GM12891 (cell line): ENCODE data around the gene GALNT13.

Experiments
- PAX5 ChIP-seq: IDR thresholded peaks from 2 replicates; pipeline ENCODE4 v1.6.1; 2011; ENCODE audit warnings: low read length, moderate library complexity, mild to moderate bottlenecking; ENCODE audit not compliant: insufficient read depth, severe bottlenecking
- POLR2A ChIP-seq: IDR thresholded peaks from 2 replicates; pipeline ENCODE4 v1.6.1; 2011; ENCODE audit warnings: low read depth, low read length, control low read depth
- POLR2AphosphoS5 ChIP-seq: IDR thresholded peaks from 2 replicates; pipeline ENCODE4 v1.6.1; 2011; ENCODE audit warnings: low read depth, low read length, control low read depth
- POU2F2 ChIP-seq: IDR thresholded peaks from 2 replicates; pipeline ENCODE4 v1.6.1; 2011; ENCODE audit warnings: low read depth, mild to moderate bottlenecking, control low read depth, low read length, moderate library complexity
- SPI1 ChIP-seq: IDR thresholded peaks from 2 replicates; pipeline ENCODE4 v1.6.1; 2011; ENCODE audit warnings: low read depth, low read length, control low read depth
- TAF1 ChIP-seq: IDR thresholded peaks from 2 replicates; pipeline ENCODE4 v1.6.1; 2011; ENCODE audit warnings: low read depth, low read length, control low read depth

GRCh38 chr2:154291927-154292326 is 420.2 kb downstream of the GALNT13 start:
- TF ChIP-seq POLR2AphosphoS5 = no peak
- TF ChIP-seq POLR2A = no peak
- TF ChIP-seq POU2F2 = no peak
- no peak for TF ChIP-seq TAF1
- TF ChIP-seq PAX5 = no peak
- no peak for TF ChIP-seq SPI1
